ENCODE results near the gene KCNC1. TPM values are rescaled to one million over a fixed set of nuclear protein-coding genes. Genes with fewer than 3 reads are reported as not detected.
A peak's percentile ranks its signal among the peaks of the same experiment; 100 is the strongest.

KCNC1 gene
- total and polyA plus RNA-seq, 9 of the 15 experiments (the other 6 are each of a cell fraction or from before 2014, with no cell fraction given), result 0.05 to 0.08 TPM; not detected in 7

DNA sequence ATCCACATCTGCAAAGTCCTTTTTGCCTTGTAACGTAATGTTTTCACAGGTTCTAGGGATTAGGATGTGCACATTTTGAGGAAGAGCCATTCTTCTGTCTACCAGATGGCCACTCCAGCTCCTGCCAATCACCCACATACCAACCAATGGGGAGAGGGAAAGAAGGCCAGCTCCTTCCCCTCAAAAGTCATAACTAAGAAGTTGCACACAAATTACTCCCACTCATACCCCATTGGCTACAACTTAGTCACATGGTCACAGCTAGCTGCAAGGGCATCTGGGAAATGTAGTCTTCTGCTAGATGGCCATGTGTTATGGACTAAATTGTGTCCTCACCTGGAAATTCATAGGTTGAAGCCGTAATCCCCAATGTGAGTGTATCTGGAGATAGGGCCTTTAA, 30.6 kb upstream of the KCNC1 start (continued):
- TF ChIP-seq NFYB (IDR thresholded peaks at IDR 0.05; ENCODE audit: extremely low read depth, insufficient read length), result peak; percentile 99
- no peak for TF ChIP-seq SMARCB1 (IDR thresholded peaks at IDR 0.05; ENCODE audit: insufficient read length, low read depth)
- peak; percentile 60 for TF ChIP-seq EGR1 (conservative IDR thresholded peaks at IDR 0.05)

DNA sequence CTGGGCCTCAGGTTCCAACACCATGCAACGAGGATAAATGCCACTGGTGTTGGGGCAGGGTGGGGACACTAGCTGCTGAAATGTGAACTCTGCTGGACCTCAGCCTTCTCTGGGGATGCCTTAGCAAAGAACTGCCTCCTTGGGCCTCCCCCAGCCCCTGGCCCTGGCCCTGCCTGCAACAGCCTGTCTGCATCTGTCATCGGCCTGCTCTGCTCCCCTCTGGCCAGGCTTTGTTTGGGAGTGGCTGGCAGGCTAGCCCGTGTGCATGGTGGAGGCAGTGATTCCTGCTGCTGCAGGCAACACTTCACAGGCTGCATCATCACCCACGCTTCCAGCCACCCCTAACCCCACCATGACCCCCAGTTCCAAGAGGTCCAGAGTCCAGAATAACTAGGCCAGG, 26.8 kb upstream of the KCNC1 start:
- BruUV-seq (replicated peaks), result no TSS peak
- DNase-seq (ENCODE audit: extremely low read depth in 1 of 4, low spot score in 3 of 4), result no peak
- ATAC-seq, result no peak
- WGBS (ENCODE audit: insufficient coverage, low coverage, missing lambda C conversion rate), result 3% methylated on average over 3 of the region's 4 CpGs
- in situ Hi-C loops (cut with MboI) (no loop called here), intact Hi-C loops (cut with micrococcal nuclease) (no loop called here)
- H3K27me3 ChIP-seq (ENCODE audit: control insufficient read depth in 2 of 2, insufficient read depth in 2 of 2, low read length in 2 of 2), result peaks cover 8 to 28% of the 10 kb centered on the region in 2 experiments
- no peaks in the 10 kb centered on the region for H3K9me3 ChIP-seq (replicated peaks; ENCODE audit: control insufficient read depth, insufficient read depth, low read depth, low read length)
- CTCF ChIA-PET (ENCODE audit: low intra/inter-chr PET ratio), result no interaction called here
- H2AFZ ChIP-seq (ENCODE audit: low read depth, low read length), result no peak overlapping the region
- H3K36me3 ChIP-seq (ENCODE audit: control insufficient read depth, insufficient read depth, low read length), result no peaks in the 10 kb centered on the region
- H3K79me2 ChIP-seq (ENCODE audit: control insufficient read depth, insufficient read depth, low read length), result no peaks in the 10 kb centered on the region
- no peak overlapping the region for H3K4me3 ChIP-seq
- H4K20me1 ChIP-seq (replicated peaks; ENCODE audit: control insufficient read depth, insufficient read depth, low read length), result peaks cover 9% of the 10 kb centered on the region; the same call in 1 of the 2 replicates
- no peaks in the 10 kb centered on the region for H3K9me1 ChIP-seq (ENCODE audit: control insufficient read depth, insufficient read depth, low read length)
- no peak for FAIRE-seq
- POLR2A ChIA-PET, result no interaction called here
- no peak overlapping the region for H3K27ac ChIP-seq (ENCODE audit: extremely low read depth, low read depth, low read length)
- H3K9ac ChIP-seq (ENCODE audit: insufficient read depth in 1 of 2, low read depth in 2 of 2, low read length in 2 of 2), result no peak overlapping the region
- H3K4me2 ChIP-seq (ENCODE audit: insufficient read depth, low read length), result no peak overlapping the region
- no peaks in the 10 kb centered on the region for H3K4me1 ChIP-seq (replicated peaks in 1 of 2; ENCODE audit: control insufficient read depth in 2 of 2, insufficient read depth in 2 of 2, low read length in 2 of 2)
- TF ChIP-seq ERF (CRISPR knock-in tag; IDR thresholded peaks at IDR 0.05), result no peak
- TF ChIP-seq, protein P1, sequence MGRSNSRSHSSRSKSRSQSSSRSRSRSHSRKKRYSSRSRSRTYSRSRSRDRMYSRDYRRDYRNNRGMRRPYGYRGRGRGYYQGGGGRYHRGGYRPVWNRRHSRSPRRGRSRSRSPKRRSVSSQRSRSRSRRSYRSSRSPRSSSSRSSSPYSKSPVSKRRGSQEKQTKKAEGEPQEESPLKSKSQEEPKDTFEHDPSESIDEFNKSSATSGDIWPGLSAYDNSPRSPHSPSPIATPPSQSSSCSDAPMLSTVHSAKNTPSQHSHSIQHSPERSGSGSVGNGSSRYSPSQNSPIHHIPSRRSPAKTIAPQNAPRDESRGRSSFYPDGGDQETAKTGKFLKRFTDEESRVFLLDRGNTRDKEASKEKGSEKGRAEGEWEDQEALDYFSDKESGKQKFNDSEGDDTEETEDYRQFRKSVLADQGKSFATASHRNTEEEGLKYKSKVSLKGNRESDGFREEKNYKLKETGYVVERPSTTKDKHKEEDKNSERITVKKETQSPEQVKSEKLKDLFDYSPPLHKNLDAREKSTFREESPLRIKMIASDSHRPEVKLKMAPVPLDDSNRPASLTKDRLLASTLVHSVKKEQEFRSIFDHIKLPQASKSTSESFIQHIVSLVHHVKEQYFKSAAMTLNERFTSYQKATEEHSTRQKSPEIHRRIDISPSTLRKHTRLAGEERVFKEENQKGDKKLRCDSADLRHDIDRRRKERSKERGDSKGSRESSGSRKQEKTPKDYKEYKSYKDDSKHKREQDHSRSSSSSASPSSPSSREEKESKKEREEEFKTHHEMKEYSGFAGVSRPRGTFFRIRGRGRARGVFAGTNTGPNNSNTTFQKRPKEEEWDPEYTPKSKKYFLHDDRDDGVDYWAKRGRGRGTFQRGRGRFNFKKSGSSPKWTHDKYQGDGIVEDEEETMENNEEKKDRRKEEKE (IDR thresholded peaks at IDR 0.05; ENCODE audit: borderline replicate concordance in 1 of 2, control insufficient read depth in 1 of 2, low read depth in 2 of 2, low read length in 1 of 2), result no peak
- TF ChIP-seq CBX3 (IDR thresholded peaks at IDR 0.05; ENCODE audit: borderline replicate concordance in 1 of 2, low read length in 2 of 2), result no peak
- no peak for TF ChIP-seq ZNF274 (IDR thresholded peaks at IDR 0.05; ENCODE audit: borderline replicate concordance, low read depth, low read length)
- TF ChIP-seq ZNF583 (CRISPR knock-in tag; IDR thresholded peaks at IDR 0.05), result no peak
- TF ChIP-seq SP1 (CRISPR knock-in tag; IDR thresholded peaks at IDR 0.05), result no peak
- TF ChIP-seq RBM34 (IDR thresholded peaks at IDR 0.05; ENCODE audit: borderline replicate concordance, insufficient read depth, low read length), result no peak
- TF ChIP-seq ZNF133 (CRISPR knock-in tag; IDR thresholded peaks at IDR 0.05), result no peak
- no peak for TF ChIP-seq FOXK2 (conservative IDR thresholded peaks at IDR 0.05 in 1 of 2, IDR thresholded peaks at IDR 0.05 in 1 of 2; ENCODE audit: low read depth in 2 of 2)
- TF ChIP-seq MCM7 (IDR thresholded peaks at IDR 0.05), result no peak
- TF ChIP-seq NR1H2 (CRISPR knock-in tag; IDR thresholded peaks at IDR 0.05), result no peak
- TF ChIP-seq KDM1A (IDR thresholded peaks at IDR 0.05), result no peak
- no peak for TF ChIP-seq NR2C1 (IDR thresholded peaks at IDR 0.05)
- no peak for TF ChIP-seq NR2C1 (tag; IDR thresholded peaks at IDR 0.05)
- TF ChIP-seq, protein P2, sequence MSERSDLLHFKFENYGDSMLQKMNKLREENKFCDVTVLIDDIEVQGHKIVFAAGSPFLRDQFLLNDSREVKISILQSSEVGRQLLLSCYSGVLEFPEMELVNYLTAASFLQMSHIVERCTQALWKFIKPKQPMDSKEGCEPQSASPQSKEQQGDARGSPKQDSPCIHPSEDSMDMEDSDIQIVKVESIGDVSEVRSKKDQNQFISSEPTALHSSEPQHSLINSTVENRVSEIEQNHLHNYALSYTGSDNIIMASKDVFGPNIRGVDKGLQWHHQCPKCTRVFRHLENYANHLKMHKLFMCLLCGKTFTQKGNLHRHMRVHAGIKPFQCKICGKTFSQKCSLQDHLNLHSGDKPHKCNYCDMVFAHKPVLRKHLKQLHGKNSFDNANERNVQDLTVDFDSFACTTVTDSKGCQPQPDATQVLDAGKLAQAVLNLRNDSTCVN (CRISPR knock-in tag; IDR thresholded peaks at IDR 0.05), result no peak

Measured in K562 (cell line).